Stimulated activated CD8-positive, alpha-beta memory T cell treated with anti-CD3 and anti-CD28 coated beads, Interleukin-7, amount 100 ng/mL, for 4 hours (primary cell): Measurements from ENCODE around the gene THUMPD3.

Experiments
- DNase-seq, 2 donors: peaks; one replicate each; pipeline ENCODE4 v3.0.0-alpha.2; 2020; ENCODE audit warnings: low read depth in 2 of 2

The THUMPD3 gene

GRCh38 chr3:9397906-9398699, 35.2 kb downstream of the THUMPD3 start:
- no peak for DNase-seq

GRCh38 chr3:9398700-9399336, 36.0 kb downstream of the THUMPD3 start:
- no peak for DNase-seq

GRCh38 chr3:9399337-9399703, 36.5 kb downstream of the THUMPD3 start:
- DNase-seq, result no peak

GRCh38 chr3:9399746-9400145, 36.9 kb downstream of the THUMPD3 start:
- DNase-seq, result no peak

- DNase-seq, result no peak
Observed at GRCh38 chr3:9400616-9401015, 37.8 kb downstream of the THUMPD3 start.

- no peak for DNase-seq
Observed at GRCh38 chr3:9401986-9402385, 39.1 kb downstream of the THUMPD3 start.

- no peak for DNase-seq
Observed at GRCh38 chr3:9402410-9403228, 39.8 kb downstream of the THUMPD3 start.

- no peak for DNase-seq
Observed at GRCh38 chr3:9403463-9403862, 40.6 kb downstream of the THUMPD3 start.

- DNase-seq, result no peak
Observed at GRCh38 chr3:9404680-9405079, 41.8 kb downstream of the THUMPD3 start.

- DNase-seq, result no peak
Observed at GRCh38 chr3:9405756-9406155, 42.9 kb downstream of the THUMPD3 start.

- no peak for DNase-seq
Observed at GRCh38 chr3:9406856-9407626, 44.2 kb downstream of the THUMPD3 start.

- no peak for DNase-seq
Observed at GRCh38 chr3:9408061-9408460, 45.2 kb downstream of the THUMPD3 start.

- no peak for DNase-seq
Observed at GRCh38 chr3:9408546-9408945, 45.7 kb downstream of the THUMPD3 start.

GRCh38 chr3:9409981-9410854, 47.4 kb downstream of the THUMPD3 start:
- DNase-seq, result no peak

- DNase-seq, result no peak
Observed at GRCh38 chr3:9411302-9411701, 48.4 kb downstream of the THUMPD3 start.

GRCh38 chr3:9412293-9412692, 49.4 kb downstream of the THUMPD3 start:
- no peak for DNase-seq

GRCh38 chr3:9414826-9415225, 52.0 kb downstream of the THUMPD3 start:
- DNase-seq, result no peak

GRCh38 chr3:9415485-9416138, 52.8 kb downstream of the THUMPD3 start:
- DNase-seq, result no peak

GRCh38 chr3:9416139-9416780, 53.4 kb downstream of the THUMPD3 start:
- DNase-seq, result no peak
